HUES48 (cell line): Measurements from ENCODE around the gene PLA2G2D.

Experiments used
- H3K27ac ChIP-seq: one replicate; pipeline ENCODE4 v1.7.0; 2013; ENCODE audit warnings: low read depth, low read length, inconsistent platforms
- H3K27me3 ChIP-seq: 2 replicates; pipeline ENCODE4 v1.6.1; 2013; ENCODE audit warnings: mild to moderate bottlenecking, low read length; ENCODE audit not compliant: control insufficient read depth, insufficient read depth
- H3K36me3 ChIP-seq: 2 replicates; pipeline ENCODE4 v1.6.1; 2013; ENCODE audit warnings: low read length; ENCODE audit not compliant: control insufficient read depth, insufficient read depth
- H3K4me1 ChIP-seq: 2 replicates; pipeline ENCODE4 v1.6.1; 2013; ENCODE audit warnings: mild to moderate bottlenecking, low read length; ENCODE audit not compliant: control insufficient read depth, insufficient read depth
- H3K4me3 ChIP-seq: 2 replicates; pipeline ENCODE4 v1.5.1; 2013; ENCODE audit warnings: mild to moderate bottlenecking, low read depth, low read length
- H3K9ac ChIP-seq: 2 replicates; pipeline ENCODE4 v1.6.1; 2013; ENCODE audit warnings: mild to moderate bottlenecking, low read depth, low read length, moderate library complexity
- H3K9me3 ChIP-seq: 2 replicates; pipeline ENCODE4 v1.6.1; 2013; ENCODE audit warnings: low read length; ENCODE audit not compliant: control insufficient read depth, insufficient read depth

The PLA2G2D gene

GRCh38 chr1:20119347-20119746, at the start of gene PLA2G2D:
Gene PLA2G2D, minus strand, starts transcription at chr1:20119536. Its CDS starts 38 bp downstream, at chr1:20119498.
- Histone ChIP-seq H3K4me1 (peaks cover 3% of the 10 kb centered on the region; the same call in 1 of the 2 replicates), H3K27me3 (no peaks in the 10 kb centered on the region), H3K9me3 (no peaks in the 10 kb centered on the region), H3K27ac (no peak within 1 kb of the TSS), H3K36me3 (no peaks in the 10 kb centered on the region), H3K4me3 (no peak within 1 kb of the TSS), H3K9ac (no peak within 1 kb of the TSS)

- Histone ChIP-seq H3K36me3 (no peaks in the 10 kb centered on the region), H3K4me1 (no peaks in the 10 kb centered on the region), H3K27me3 (no peaks in the 10 kb centered on the region), H3K9me3 (no peaks in the 10 kb centered on the region), H3K4me3 (no peak overlapping the region), H3K27ac (no peak overlapping the region), H3K9ac (no peak overlapping the region)
Observed at GRCh38 chr1:20168564-20169491, 49.5 kb upstream of the PLA2G2D start.

GRCh38 chr1:20167126-20167525, 47.8 kb upstream of the PLA2G2D start:
- H3K9me3 ChIP-seq: no peaks in the 10 kb centered on the region
- H3K9ac ChIP-seq: no peak overlapping the region
- H3K27ac ChIP-seq: no peak overlapping the region
- no peaks in the 10 kb centered on the region for H3K4me1 ChIP-seq
- H3K27me3 ChIP-seq: no peaks in the 10 kb centered on the region
- H3K4me3 ChIP-seq: no peak overlapping the region
- H3K36me3 ChIP-seq: no peaks in the 10 kb centered on the region

- no peak overlapping the region for H3K27ac ChIP-seq
- H3K27me3 ChIP-seq: no peaks in the 10 kb centered on the region
- no peaks in the 10 kb centered on the region for H3K4me1 ChIP-seq
- H3K9me3 ChIP-seq: 0 out of 2 replicates have a peak, but pooled peaks cover 3% of the 10 kb centered on the region
- no peak overlapping the region for H3K4me3 ChIP-seq
- no peak overlapping the region for H3K9ac ChIP-seq
- no peaks in the 10 kb centered on the region for H3K36me3 ChIP-seq
Observed at GRCh38 chr1:20166051-20166450, 46.7 kb upstream of the PLA2G2D start.

- Histone ChIP-seq H3K27me3 (no peaks in the 10 kb centered on the region), H3K27ac (no peak overlapping the region), H3K36me3 (no peaks in the 10 kb centered on the region), H3K4me3 (no peak overlapping the region), H3K9me3 (peaks cover 8% of the 10 kb centered on the region; the same call in 1 of the 2 replicates), H3K4me1 (no peaks in the 10 kb centered on the region), H3K9ac (no peak overlapping the region)
Observed at GRCh38 chr1:20165522-20165951, 46.2 kb upstream of the PLA2G2D start.

GRCh38 chr1:20164694-20165202, 45.4 kb upstream of the PLA2G2D start:
- H3K36me3 ChIP-seq: no peaks in the 10 kb centered on the region
- H3K27ac ChIP-seq: no peak overlapping the region
- no peak overlapping the region for H3K4me3 ChIP-seq
- no peaks in the 10 kb centered on the region for H3K27me3 ChIP-seq
- no peaks in the 10 kb centered on the region for H3K4me1 ChIP-seq
- H3K9ac ChIP-seq: no peak overlapping the region
- H3K9me3 ChIP-seq: peaks cover 15% of the 10 kb centered on the region

- Histone ChIP-seq H3K27me3 (no peaks in the 10 kb centered on the region), H3K27ac (no peak overlapping the region), H3K9me3 (peaks cover 19% of the 10 kb centered on the region), H3K9ac (no peak overlapping the region), H3K4me1 (no peaks in the 10 kb centered on the region), H3K4me3 (no peak overlapping the region), H3K36me3 (no peaks in the 10 kb centered on the region)
Observed at GRCh38 chr1:20160034-20160433, 40.7 kb upstream of the PLA2G2D start.

GRCh38 chr1:20158358-20159070, 39.2 kb upstream of the PLA2G2D start:
- Histone ChIP-seq H3K27ac (no peak overlapping the region), H3K36me3 (no peaks in the 10 kb centered on the region), H3K27me3 (no peaks in the 10 kb centered on the region), H3K4me1 (no peaks in the 10 kb centered on the region), H3K4me3 (no peak overlapping the region), H3K9me3 (peaks cover 19% of the 10 kb centered on the region), H3K9ac (no peak overlapping the region)

GRCh38 chr1:20154301-20154831, 35.0 kb upstream of the PLA2G2D start:
- Histone ChIP-seq H3K9me3 (no peaks in the 10 kb centered on the region), H3K4me1 (peaks cover 10% of the 10 kb centered on the region), H3K36me3 (no peaks in the 10 kb centered on the region), H3K27me3 (no peaks in the 10 kb centered on the region), H3K9ac (no peak overlapping the region), H3K4me3 (no peak overlapping the region), H3K27ac (no peak overlapping the region)

- Histone ChIP-seq H3K27me3 (no peaks in the 10 kb centered on the region), H3K9me3 (no peaks in the 10 kb centered on the region), H3K27ac (peak overlapping the region; percentile 37), H3K4me1 (peaks cover 10% of the 10 kb centered on the region), H3K9ac (no peak overlapping the region), H3K36me3 (no peaks in the 10 kb centered on the region), H3K4me3 (no peak overlapping the region)
Observed at GRCh38 chr1:20153000-20153418, 33.7 kb upstream of the PLA2G2D start.
